Fibroblast of villous mesenchyme (primary cell): ENCODE measurements around the gene ATF2. TPM values are rescaled to one million over a fixed set of nuclear protein-coding genes. Genes with fewer than 3 reads are reported as not detected.

Source experiments
- DNase-seq: peaks from one replicate; pipeline ENCODE4 v3.0.0-alpha.2; 2010; ENCODE audit warnings: low read depth
- H3K4me3 ChIP-seq: 2 replicates; pipeline ENCODE4 v1.5.1; 2011; ENCODE audit warnings: low read depth, mild to moderate bottlenecking, low read length
- CTCF ChIP-seq: IDR thresholded peaks from 2 replicates; pipeline ENCODE4 v1.5.1; 2012; ENCODE audit warnings: low read depth, mild to moderate bottlenecking, low read length; ENCODE audit not compliant: insufficient read depth
- total RNA-seq: library from RNA; depleted of rRNA; stranded (reverse); fragments of >200 nt; gene quantifications from 2 replicates; pipeline ENCODE4 v1.2.3, GENCODE V29; 2012

Gene ATF2
- total RNA-seq, 1 donor = 92.4 TPM

GRCh38 chr2:175166216-175166824, 1.7 kb downstream of the ATF2 start:
- H3K4me3 ChIP-seq = peak overlapping the region; percentile 100
- TF ChIP-seq CTCF = no peak

GRCh38 chr2:175164235-175164634, 3.8 kb downstream of the ATF2 start:
- DNase-seq = no peak
- H3K4me3 ChIP-seq = no peak overlapping the region
- no peak for TF ChIP-seq CTCF

More at GRCh38 chr2:175166216-175166824, 1.7 kb downstream of the ATF2 start:
- peak; percentile 46 for DNase-seq

GRCh38 chr2:175158894-175159293, 9.1 kb downstream of the ATF2 start:
- TF ChIP-seq CTCF = no peak
- no peak for DNase-seq
- no peak overlapping the region for H3K4me3 ChIP-seq

- H3K4me3 ChIP-seq = no peak overlapping the region
- no peak for DNase-seq
- TF ChIP-seq CTCF = no peak
These were observed 11.5 kb downstream of the ATF2 start for GRCh38 chr2:175156534-175156933.

- DNase-seq = peak; percentile 84
- TF ChIP-seq CTCF = no peak
- no peak overlapping the region for H3K4me3 ChIP-seq
These were observed 13.3 kb downstream of the ATF2 start for GRCh38 chr2:175154661-175155082.

- H3K4me3 ChIP-seq = no peak overlapping the region
- no peak for DNase-seq
- TF ChIP-seq CTCF = no peak
These were observed 15.8 kb downstream of the ATF2 start for GRCh38 chr2:175152242-175152641.

GRCh38 chr2:175151791-175152190, 16.2 kb downstream of the ATF2 start:
- no peak overlapping the region for H3K4me3 ChIP-seq
- no peak for TF ChIP-seq CTCF
- peak; percentile 61 for DNase-seq
